Measurements from ENCODE around the gene KRT17.

DNA sequence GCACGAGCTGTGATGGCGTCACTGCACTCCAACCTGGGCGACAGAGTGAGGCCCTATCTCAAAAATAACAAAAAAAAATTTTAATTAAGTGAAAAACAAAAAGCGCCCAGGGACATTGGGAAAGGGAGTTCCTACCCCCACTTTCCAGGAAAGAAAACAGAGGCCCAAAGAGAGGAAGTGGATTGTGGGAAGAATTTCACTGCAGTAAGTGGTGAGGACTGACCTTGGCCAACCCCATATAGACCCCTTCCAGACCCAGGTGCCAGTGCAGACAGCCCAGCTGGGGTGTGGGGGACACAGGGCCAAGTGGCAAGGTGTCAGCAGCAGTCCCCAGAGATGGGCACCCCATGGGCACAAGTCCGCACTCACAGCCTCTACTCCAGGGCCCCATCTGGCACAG, 29.0 kb upstream of the KRT17 start:
- TF ChIP-seq, protein P1, sequence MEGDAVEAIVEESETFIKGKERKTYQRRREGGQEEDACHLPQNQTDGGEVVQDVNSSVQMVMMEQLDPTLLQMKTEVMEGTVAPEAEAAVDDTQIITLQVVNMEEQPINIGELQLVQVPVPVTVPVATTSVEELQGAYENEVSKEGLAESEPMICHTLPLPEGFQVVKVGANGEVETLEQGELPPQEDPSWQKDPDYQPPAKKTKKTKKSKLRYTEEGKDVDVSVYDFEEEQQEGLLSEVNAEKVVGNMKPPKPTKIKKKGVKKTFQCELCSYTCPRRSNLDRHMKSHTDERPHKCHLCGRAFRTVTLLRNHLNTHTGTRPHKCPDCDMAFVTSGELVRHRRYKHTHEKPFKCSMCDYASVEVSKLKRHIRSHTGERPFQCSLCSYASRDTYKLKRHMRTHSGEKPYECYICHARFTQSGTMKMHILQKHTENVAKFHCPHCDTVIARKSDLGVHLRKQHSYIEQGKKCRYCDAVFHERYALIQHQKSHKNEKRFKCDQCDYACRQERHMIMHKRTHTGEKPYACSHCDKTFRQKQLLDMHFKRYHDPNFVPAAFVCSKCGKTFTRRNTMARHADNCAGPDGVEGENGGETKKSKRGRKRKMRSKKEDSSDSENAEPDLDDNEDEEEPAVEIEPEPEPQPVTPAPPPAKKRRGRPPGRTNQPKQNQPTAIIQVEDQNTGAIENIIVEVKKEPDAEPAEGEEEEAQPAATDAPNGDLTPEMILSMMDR (IDR thresholded peaks at IDR 0.05) = no peak
- no peak for TF ChIP-seq EZH2phosphoT487 (IDR thresholded peaks at IDR 0.05)

All from neural progenitor cell (in vitro differentiated cells).